ENCODE data around the gene DRICH1. TPM values are rescaled to one million over a fixed set of nuclear protein-coding genes. Genes with fewer than 3 reads are reported as not detected.
A peak's percentile ranks its signal among the peaks of the same experiment; 100 is the strongest.

Gene DRICH1
- total and polyA plus RNA-seq, 7 donors = 0.50 to 0.83 TPM; not detected in 5

DNA sequence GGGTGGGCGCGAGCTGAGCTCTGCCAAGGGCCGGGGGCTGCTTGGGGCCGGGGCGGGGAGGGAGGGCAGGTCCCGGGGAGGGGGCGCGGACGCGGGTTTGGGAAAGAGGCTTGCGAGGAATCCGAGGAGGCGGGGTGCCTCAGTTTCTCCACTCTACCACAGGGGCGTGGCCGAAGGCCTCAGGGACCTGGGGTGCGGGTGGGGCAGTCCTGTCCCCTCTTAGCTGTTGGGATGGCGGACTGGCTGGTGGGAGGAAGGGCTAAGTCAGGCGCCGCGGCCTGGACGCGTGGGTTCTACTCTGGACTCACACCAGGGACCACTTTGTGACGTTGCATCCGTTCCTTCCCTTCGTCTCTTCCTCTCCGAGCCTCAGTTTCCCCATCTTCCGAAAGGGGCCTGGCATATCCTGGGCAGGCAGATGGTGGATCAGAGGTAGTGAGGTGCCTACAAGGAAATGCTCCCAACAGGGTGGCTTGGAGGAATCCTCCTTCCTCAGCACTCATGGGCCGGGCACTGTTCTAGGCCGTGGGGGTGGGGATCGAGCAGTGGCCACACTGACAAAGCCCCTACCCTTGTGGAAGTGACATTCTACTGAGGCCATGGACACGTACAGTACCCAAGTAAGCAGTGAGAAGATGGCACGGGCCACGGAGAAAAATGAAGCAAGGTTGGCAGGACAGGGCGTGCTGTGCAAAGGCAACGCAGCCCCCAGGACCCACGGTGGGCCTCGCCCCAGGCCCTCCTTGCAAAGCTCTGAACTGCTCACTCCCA lies 65.2 kb downstream of the DRICH1 start:
- DNase-seq = no peak
- peaks cover 13 to 48% (median 30%) of the 10 kb centered on the region in 3 donors for H3K27me3 ChIP-seq
- no peak for TF ChIP-seq POLR2AphosphoS5 (IDR thresholded peaks at IDR 0.05)
- no peak for TF ChIP-seq POLR2A (IDR thresholded peaks at IDR 0.05)
- TF ChIP-seq, protein P1, sequence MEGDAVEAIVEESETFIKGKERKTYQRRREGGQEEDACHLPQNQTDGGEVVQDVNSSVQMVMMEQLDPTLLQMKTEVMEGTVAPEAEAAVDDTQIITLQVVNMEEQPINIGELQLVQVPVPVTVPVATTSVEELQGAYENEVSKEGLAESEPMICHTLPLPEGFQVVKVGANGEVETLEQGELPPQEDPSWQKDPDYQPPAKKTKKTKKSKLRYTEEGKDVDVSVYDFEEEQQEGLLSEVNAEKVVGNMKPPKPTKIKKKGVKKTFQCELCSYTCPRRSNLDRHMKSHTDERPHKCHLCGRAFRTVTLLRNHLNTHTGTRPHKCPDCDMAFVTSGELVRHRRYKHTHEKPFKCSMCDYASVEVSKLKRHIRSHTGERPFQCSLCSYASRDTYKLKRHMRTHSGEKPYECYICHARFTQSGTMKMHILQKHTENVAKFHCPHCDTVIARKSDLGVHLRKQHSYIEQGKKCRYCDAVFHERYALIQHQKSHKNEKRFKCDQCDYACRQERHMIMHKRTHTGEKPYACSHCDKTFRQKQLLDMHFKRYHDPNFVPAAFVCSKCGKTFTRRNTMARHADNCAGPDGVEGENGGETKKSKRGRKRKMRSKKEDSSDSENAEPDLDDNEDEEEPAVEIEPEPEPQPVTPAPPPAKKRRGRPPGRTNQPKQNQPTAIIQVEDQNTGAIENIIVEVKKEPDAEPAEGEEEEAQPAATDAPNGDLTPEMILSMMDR (IDR thresholded peaks at IDR 0.05) = no peak
- no peak for TF ChIP-seq EP300 (IDR thresholded peaks at IDR 0.05)
- no peaks in the 10 kb centered on the region for H3K36me3 ChIP-seq
- intact Hi-C loops (cut with DNase I) = no loop called here
- WGBS, 2 donors = 71% methylated on average over 37 of the region's 37 CpGs
- no peaks in the 10 kb centered on the region for H3K9me3 ChIP-seq
- peak overlapping the region in 3 of 4 donors; percentile 32 to 51 (median 49) for H3K4me3 ChIP-seq
- peaks cover 0 to 15% (median 14%) of the 10 kb centered on the region in 4 donors for H3K4me1 ChIP-seq
- no peak overlapping the region for H3K27ac ChIP-seq

DNA sequence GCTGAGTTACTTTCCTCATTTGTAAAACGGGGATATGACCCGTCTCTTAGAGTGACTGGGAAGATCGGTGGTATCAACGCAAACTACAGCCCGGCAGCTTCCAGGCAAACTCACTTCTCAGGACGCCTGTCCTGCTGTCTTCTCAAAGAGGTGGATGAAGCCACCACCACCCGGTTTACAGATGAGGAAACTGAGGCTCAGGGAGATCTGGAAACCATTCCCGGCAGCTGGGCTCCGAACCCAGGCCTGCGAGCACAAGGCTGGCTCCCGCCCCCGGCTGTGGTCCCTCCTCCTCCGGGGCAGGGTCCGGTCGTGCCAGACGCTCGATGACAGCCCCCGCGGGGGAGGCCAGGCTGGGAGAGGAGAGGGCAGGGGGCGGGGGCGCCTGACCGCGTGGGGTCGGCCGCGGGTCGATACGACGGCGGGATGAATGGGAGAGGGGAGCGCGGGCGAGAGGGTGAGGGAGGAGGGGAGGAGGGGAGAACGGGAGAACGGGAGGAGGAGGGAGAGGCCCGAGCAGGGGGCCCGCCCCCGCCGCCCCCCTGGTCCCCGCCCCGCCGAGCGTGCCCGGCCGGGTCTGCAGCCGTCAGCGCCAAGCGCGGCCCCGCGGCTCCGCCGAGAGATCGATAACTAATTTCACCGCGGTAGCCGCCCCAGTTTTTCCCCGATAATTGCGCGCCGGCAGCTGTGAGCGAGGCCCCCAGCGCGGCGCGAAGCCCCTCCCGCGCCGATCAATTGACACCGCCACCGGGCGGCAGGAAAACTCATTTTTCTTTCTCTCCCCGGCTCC lies 66.0 kb downstream of the DRICH1 start:
- Histone ChIP-seq H3K4me1 (peaks cover 0 to 15% (median 14%) of the 10 kb centered on the region in 4 donors), H3K36me3 (no peaks in the 10 kb centered on the region), H3K9me3 (no peaks in the 10 kb centered on the region), H3K27me3 (peaks cover 13 to 56% (median 35%) of the 10 kb centered on the region in 3 donors), H3K27ac (no peak overlapping the region), H3K4me3 (peak overlapping the region; percentile 12 to 51 (median 40))
- 1% methylated on average over 73 of the region's 73 CpGs for WGBS, 2 donors
- intact Hi-C loops (cut with DNase I) = no loop called here
- DNase-seq = peak; percentile 51
- no peak for TF ChIP-seq POLR2A (IDR thresholded peaks at IDR 0.05)

DNA sequence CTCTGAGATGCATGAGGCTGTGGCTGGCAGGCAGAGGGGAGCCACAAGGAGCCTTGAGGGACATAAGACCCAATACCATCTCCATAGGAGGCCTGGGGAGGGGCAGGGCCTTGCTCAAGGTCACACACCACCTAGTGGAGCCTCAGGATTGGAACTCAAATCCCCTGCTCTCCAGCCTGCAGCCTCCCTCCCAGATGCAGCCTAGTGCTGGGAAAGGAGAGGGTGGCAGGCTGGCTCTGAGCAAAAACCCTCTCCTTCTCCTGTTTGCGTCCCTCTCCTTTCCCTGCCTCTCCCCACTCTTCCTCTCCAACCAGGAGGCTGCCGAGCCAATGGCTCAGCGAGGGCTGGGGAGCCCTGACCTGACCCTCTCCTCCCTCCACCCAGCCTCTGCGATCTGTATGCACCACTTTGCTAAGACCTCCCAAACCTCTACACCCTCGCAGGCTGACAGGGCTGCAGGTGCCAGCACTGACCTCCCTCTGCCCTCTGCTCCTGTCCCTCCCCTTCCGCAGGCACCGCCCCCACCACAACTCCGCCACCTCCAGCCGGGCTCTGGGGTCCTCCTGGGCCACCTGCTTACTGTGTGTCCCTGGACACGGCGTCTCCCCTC lies 66.7 kb downstream of the DRICH1 start:
- Histone ChIP-seq H3K4me3 (peak overlapping the region in 3 of 4 donors; percentile 32 to 51 (median 49)), H3K36me3 (no peaks in the 10 kb centered on the region), H3K4me1 (peaks cover 0 to 15% (median 14%) of the 10 kb centered on the region in 4 donors), H3K9me3 (no peaks in the 10 kb centered on the region), H3K27ac (no peak overlapping the region), H3K27me3 (peaks cover 13 to 57% (median 36%) of the 10 kb centered on the region in 3 donors)
- 5 to 11% methylated on average over 11 of the region's 11 CpGs for WGBS, 2 donors
- peak; percentile 51 for DNase-seq
- TF ChIP-seq POLR2A (IDR thresholded peaks at IDR 0.05) (no peak), POLR2AphosphoS5 (IDR thresholded peaks at IDR 0.05) (no peak), EP300 (IDR thresholded peaks at IDR 0.05) (no peak)
- TF ChIP-seq, protein P1 (IDR thresholded peaks at IDR 0.05) = no peak
- intact Hi-C loops (cut with DNase I) = no loop called here

DNA sequence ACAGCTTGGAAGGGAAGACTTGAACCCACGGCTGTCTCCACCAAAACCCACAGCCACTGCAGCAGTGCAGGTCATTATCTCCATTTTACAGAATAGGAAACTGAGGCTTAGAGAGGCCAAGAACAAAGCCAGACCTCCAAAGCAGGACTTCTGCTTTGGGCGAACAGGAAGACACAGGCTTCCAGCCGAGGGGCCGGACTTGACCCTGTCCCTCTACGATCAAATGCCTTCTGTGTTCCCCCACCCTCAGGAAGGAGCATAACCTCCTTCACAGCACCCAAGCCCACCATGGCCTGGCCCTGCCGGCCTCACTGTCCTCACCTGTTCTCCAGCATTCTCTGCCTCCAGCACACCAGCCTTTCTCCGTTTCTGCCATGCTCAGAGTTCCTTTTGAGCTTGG lies 67.8 kb downstream of the DRICH1 start:
- Histone ChIP-seq H3K36me3 (no peaks in the 10 kb centered on the region), H3K27ac (no peak overlapping the region), H3K4me3 (no peak overlapping the region), H3K27me3 (peaks cover 13 to 57% (median 36%) of the 10 kb centered on the region in 3 donors), H3K4me1 (peaks cover 0 to 15% (median 14%) of the 10 kb centered on the region in 4 donors), H3K9me3 (no peaks in the 10 kb centered on the region)
- intact Hi-C loops (cut with DNase I) = no loop called here
- no peak for DNase-seq
- WGBS, 2 donors = 84 to 94% methylated on average over 7 of the region's 7 CpGs
- TF ChIP-seq, protein P1 (IDR thresholded peaks at IDR 0.05) = no peak
- TF ChIP-seq EP300 (IDR thresholded peaks at IDR 0.05) (no peak), POLR2AphosphoS5 (IDR thresholded peaks at IDR 0.05) (no peak), POLR2A (IDR thresholded peaks at IDR 0.05) (no peak)

DNA sequence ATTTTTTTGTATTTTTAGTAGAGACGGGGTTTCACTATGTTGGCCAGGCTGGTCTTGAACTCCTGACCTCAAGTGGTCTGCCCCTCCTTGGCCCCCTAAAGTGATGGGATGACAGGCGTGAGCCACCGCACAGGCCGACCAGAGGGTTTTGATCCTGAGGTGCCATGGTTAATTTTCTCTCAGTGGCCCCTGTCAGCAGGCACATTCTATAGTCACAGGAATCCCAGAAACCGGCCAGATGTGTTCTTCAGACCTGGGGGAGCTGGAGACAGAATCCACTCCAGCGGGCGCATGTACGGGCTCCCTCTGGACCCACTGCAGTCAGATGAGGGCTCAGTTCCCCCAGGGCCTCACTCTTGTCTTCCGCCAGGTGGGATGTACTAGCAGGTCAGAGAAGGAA lies 69.0 kb downstream of the DRICH1 start:
- intact Hi-C loops (cut with DNase I) = no loop called here
- Histone ChIP-seq H3K9me3 (no peaks in the 10 kb centered on the region), H3K4me3 (no peak overlapping the region), H3K36me3 (no peaks in the 10 kb centered on the region), H3K4me1 (peaks cover 0 to 15% (median 14%) of the 10 kb centered on the region in 4 donors), H3K27me3 (peaks cover 13 to 57% (median 36%) of the 10 kb centered on the region in 3 donors), H3K27ac (no peak overlapping the region)
- WGBS, 2 donors = 86 to 94% methylated on average over 9 of the region's 9 CpGs
- DNase-seq = no peak
- TF ChIP-seq, protein P1 (IDR thresholded peaks at IDR 0.05) = no peak
- TF ChIP-seq POLR2AphosphoS5 (IDR thresholded peaks at IDR 0.05) (no peak), POLR2A (IDR thresholded peaks at IDR 0.05) (no peak), EP300 (IDR thresholded peaks at IDR 0.05) (no peak)

Data from sigmoid colon (tissue), 7 donors.